Measurements from ENCODE around the gene KRTAP19-2. TPM values are rescaled to one million over a fixed set of nuclear protein-coding genes. Genes with fewer than 3 reads are reported as not detected.
"Not testable (repeated sequence)": the region's sequence is repeated elsewhere in the genome, so short reads cannot be mapped to it uniquely, and the experiment has no call there.

KRTAP19-2 gene, protein sequence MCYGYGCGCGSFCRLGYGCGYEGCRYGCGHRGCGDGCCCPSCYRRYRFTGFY
- not detected in 2 replicates for total RNA-seq (2014; rRNA removed)
- not detected for polyA plus RNA-seq (2012)

- DNase-seq (ENCODE audit: low read depth): no peak
Observed at GRCh38 chr21:30487336-30487735, at the start of gene KRTAP19-2. Gene KRTAP19-2 (minus strand): TSS chr21:30487436. CDS start chr21:30487348, 88 bp downstream.

DNA sequence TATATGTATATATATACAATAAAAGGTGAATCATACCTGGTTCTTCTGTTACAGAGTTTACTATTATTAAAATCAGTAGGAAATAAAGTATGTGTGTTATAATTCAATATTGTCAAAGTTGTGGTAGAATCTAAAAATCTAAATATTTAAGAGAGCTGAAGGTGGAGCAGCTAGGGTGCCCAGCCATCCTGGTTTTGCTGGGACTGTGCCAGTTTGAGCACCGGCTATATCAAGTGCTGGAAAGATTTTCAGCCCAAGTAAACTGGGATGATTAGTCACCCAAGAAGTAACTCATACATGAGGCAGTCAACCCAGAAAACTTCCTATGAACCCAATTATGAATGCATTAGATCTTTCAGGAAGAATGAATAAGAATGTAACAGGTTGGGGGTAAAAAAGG, 31.6 kb upstream of the KRTAP19-2 start:
- DNase-seq (ENCODE audit: low read depth): no peak

- DNase-seq (ENCODE audit: low read depth): no peak
Observed at GRCh38 chr21:30515681-30516080, 28.4 kb upstream of the KRTAP19-2 start.

GRCh38 chr21:30505621-30506205, 18.5 kb upstream of the KRTAP19-2 start:
- not testable (repeated sequence) for DNase-seq (ENCODE audit: low read depth)

GRCh38 chr21:30502041-30502440, 14.8 kb upstream of the KRTAP19-2 start, which contains the start of gene KRTAP19-5:
Gene KRTAP19-5 (minus strand): TSS chr21:30502141. CDS start chr21:30502090, 51 bp downstream.
- no peak for DNase-seq (ENCODE audit: low read depth)

DNA sequence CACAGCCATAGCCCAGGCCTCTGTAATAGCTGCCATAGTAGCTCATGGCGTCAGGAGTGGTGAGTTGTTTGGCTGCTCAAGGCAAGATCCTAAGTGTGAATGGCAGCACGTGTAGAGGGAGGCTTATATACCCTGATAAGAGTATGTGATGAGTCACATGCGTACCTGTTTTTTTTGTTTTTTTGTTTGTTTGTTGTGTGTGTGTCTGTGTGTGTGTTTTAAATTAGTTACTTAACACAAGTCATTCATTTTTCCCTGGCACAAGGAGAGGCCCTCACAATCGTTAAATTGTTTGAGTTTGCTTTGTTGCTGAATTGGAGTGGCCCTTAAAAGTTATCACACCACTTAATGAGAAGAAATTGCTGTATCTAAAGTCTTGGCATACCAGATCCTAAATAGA, 9.8 kb upstream of the KRTAP19-2 start, which contains the start of gene KRTAP19-4:
Gene KRTAP19-4, minus strand, starts transcription at position 101 of the 400 bp plus-strand sequence. Its CDS starts 55 bp downstream, at position 46.
- no peak for DNase-seq (ENCODE audit: low read depth)

DNA sequence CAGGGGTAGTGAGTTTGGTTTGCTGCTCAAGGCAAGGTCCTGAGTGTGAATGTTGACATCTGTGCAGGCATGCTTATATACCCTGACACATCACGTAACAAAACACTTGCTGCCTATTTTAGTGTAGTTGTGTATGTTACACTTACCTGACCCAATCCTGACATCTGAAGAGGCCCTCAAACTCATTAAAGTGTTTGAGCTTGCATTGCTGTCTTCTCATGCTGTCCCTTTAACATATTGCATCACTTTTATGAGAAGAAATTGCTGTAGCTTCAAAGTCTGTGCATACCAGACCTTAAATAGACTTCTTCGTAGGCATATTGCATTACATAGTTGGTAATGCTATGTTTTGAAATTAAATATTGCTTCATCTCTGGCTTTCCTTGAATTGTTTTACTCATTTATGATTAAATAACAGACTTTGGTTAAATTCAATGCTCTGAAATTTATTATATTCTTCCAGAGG, 4.8 kb upstream of the KRTAP19-2 start, which contains the start of gene KRTAP19-3:
Gene KRTAP19-3, minus strand, starts transcription at position 51 of the 466 bp plus-strand sequence. CDS start 56 bp downstream, outside the sequence.
- no peak for DNase-seq (ENCODE audit: low read depth)

GRCh38 chr21:30486180-30486579, 1.1 kb downstream of the KRTAP19-2 start:
- no peak for DNase-seq (ENCODE audit: low read depth)

- DNase-seq (ENCODE audit: low read depth): no peak
Observed at GRCh38 chr21:30482130-30482529, 5.1 kb downstream of the KRTAP19-2 start.

GRCh38 chr21:30480145-30480544, 7.1 kb downstream of the KRTAP19-2 start, which contains the start of gene KRTAP19-1:
Gene KRTAP19-1 (minus strand): TSS chr21:30480367. CDS start chr21:30480317, 50 bp downstream.
- DNase-seq (ENCODE audit: low read depth): no peak

DNA sequence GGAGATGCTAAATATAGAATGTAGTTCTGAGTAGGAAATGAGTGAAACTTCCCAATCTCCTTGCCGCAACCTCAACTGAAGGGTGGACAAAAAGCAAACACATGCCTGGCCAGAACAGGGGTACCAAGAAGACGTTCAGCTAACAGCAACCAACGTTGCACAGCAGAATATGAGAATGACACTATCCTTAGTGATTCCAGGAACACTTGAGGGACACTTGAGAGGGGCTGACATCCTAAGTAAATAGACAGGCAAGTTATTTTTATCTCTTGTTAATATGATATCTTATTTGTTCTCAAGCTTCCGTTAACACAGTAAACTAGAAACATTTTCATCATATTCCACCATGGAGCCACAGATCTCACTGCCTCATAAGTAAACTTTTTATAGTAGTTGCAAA, 8.0 kb downstream of the KRTAP19-2 start:
- no peak for DNase-seq (ENCODE audit: low read depth)

- DNase-seq (ENCODE audit: low read depth): no peak
Observed at GRCh38 chr21:30478004-30478403, 9.2 kb downstream of the KRTAP19-2 start.

- DNase-seq (ENCODE audit: low read depth): no peak
Observed at GRCh38 chr21:30468900-30469714, 18.1 kb downstream of the KRTAP19-2 start.

- no peak for DNase-seq (ENCODE audit: low read depth)
Observed at GRCh38 chr21:30463713-30464112, 23.5 kb downstream of the KRTAP19-2 start.

GRCh38 chr21:30448514-30448913, 38.7 kb downstream of the KRTAP19-2 start:
- DNase-seq (ENCODE audit: low read depth): no peak

DNA sequence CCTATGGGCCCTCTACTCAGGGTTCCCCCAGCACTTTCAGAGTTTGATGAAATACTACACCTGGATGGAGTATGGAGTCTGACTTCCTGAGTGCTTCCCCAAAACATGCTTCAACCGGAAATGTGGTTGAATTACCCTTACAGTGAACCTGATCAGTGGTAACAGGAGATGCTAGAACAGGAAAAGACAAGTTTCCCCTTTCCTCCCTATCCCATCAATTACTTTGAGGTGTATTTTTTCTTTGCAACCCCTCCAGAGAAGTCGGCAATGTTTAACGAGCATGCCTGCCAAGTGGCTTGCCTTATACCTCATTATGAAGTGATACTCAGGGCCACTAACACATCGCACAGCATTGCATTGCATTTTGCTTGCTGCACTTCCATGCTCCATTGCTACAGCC, 40.2 kb downstream of the KRTAP19-2 start:
- no peak for DNase-seq (ENCODE audit: low read depth)

DNA sequence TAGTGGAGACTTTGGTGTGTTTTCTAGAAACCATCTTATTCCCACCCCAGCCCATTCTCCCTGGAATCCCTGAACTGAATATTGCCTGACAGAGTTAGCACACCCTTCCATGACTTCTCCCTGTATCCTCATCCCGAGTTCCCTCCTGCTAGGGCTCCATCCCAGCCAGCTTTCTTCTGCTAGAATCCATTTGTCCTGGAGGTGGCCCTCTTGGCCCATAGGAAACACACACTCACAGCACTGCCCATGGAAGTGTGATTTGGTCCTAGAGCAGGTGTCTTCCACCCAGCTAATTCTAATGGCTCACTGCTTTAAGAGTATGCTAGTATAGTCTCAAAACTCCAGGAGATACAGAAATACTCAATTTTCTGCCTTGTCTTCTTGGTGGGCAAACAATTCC, 43.0 kb downstream of the KRTAP19-2 start:
- no peak for DNase-seq (ENCODE audit: low read depth)

- DNase-seq (ENCODE audit: low read depth): no peak
Observed at GRCh38 chr21:30443226-30443625, 44.0 kb downstream of the KRTAP19-2 start.

- no peak for DNase-seq (ENCODE audit: low read depth)
Observed at GRCh38 chr21:30439975-30440374, 47.3 kb downstream of the KRTAP19-2 start, which contains the start of gene KRTAP15-1. Gene KRTAP15-1 (plus strand): TSS chr21:30440275. CDS start chr21:30440328, 53 bp downstream.

Measured in LHCN-M2 (cell line).